Smooth muscle cell (in vitro differentiated cells): ENCODE measurements around the gene KAZN. TPM values are rescaled to one million over a fixed set of nuclear protein-coding genes. Genes with fewer than 3 reads are reported as not detected.

Source experiments
- DNase-seq: peaks from one replicate; lab custom pipeline; 2025; ENCODE audit not compliant: unreplicated experiment; lab: John Stamatoyannopoulos, UW
- H2AFZ ChIP-seq: fragments of 200-600 bp; sonication (generic); 2 replicates; pipeline ENCODE4 v1.6.0; 2016; ENCODE audit warnings: antibody characterized with exemption, low read depth, mild to moderate bottlenecking
- H3F3A ChIP-seq: fragments of 200-600 bp; sonication (generic); 2 replicates; pipeline ENCODE4 v1.6.0; 2017; ENCODE audit warnings: antibody characterized with exemption, low read depth
- H3K27ac ChIP-seq: fragments of 200-600 bp; sonication (generic); 2 replicates; pipeline ENCODE4 v1.5.1; 2016; ENCODE audit warnings: low read depth, mild to moderate bottlenecking
- H3K27me3 ChIP-seq: fragments of 200-600 bp; sonication (generic); 2 replicates; pipeline ENCODE4 v1.6.1; 2016; ENCODE audit warnings: low read depth, mild to moderate bottlenecking
- H3K36me3 ChIP-seq: fragments of 200-600 bp; sonication (generic); 2 replicates; pipeline ENCODE4 v1.5.1; 2016; ENCODE audit warnings: low read depth
- H3K4me1 ChIP-seq: fragments of 200-600 bp; sonication (generic); 2 replicates; pipeline ENCODE4 v1.5.1; 2016; ENCODE audit warnings: low read depth
- H3K4me2 ChIP-seq: fragments of 200-600 bp; sonication (generic); 2 replicates; pipeline ENCODE4 v1.6.0; 2016; ENCODE audit warnings: mild to moderate bottlenecking
- H3K4me3 ChIP-seq: fragments of 200-600 bp; sonication (generic); 2 replicates; pipeline ENCODE4 v1.5.1; 2016; ENCODE audit warnings: mild to moderate bottlenecking
- H3K79me2 ChIP-seq: fragments of 200-600 bp; sonication (generic); 2 replicates; pipeline ENCODE4 v1.6.0; 2016; ENCODE audit warnings: low read depth, mild to moderate bottlenecking
- H3K9ac ChIP-seq: fragments of 200-600 bp; sonication (generic); 2 replicates; pipeline ENCODE4 v1.6.0; 2016; ENCODE audit warnings: low read depth
- H3K9me3 ChIP-seq: fragments of 200-600 bp; sonication (generic); replicated peaks from 2 replicates; pipeline ENCODE4 v1.5.1; 2016; ENCODE audit warnings: low read depth
- H4K20me1 ChIP-seq: fragments of 200-600 bp; sonication (generic); 2 replicates; pipeline ENCODE4 v1.6.0; 2016; ENCODE audit warnings: low read depth
- CTCF ChIP-seq: fragments of 200-600 bp; sonication (generic); IDR thresholded peaks from 2 replicates; pipeline ENCODE4 v1.5.1; 2017; ENCODE audit warnings: borderline replicate concordance, mild to moderate bottlenecking, antibody characterized with exemption; ENCODE audit not compliant: insufficient read depth, poor library complexity, severe bottlenecking
- WGBS: methylation state at CpG from one replicate; pipeline ENCODE4 v1.1.7; 2016; ENCODE audit warnings: low lambda C conversion rate; 5-methylcytosine and 5-hydroxymethylcytosine counted together
- polyA plus RNA-seq: library from polyadenylated mRNA; unstranded; fragments of >200 nt; fragmentation: Nextera tagmentation; extraction: Ambion mirVana; gene quantifications from 2 replicates; pipeline ENCODE4 v1.2.1, GENCODE V29; 2016
- total RNA-seq: library from RNA; depleted of rRNA; stranded (reverse); fragments of >200 nt; gene quantifications from 2 replicates; pipeline ENCODE4 v1.2.3, GENCODE V29; 2014

Gene KAZN
- total and polyA plus RNA-seq, 2 experiments from 2014 or later, result 6.3 to 8.2 TPM

GRCh38 chr1:14817223-14818170 is 219.0 kb downstream of the KAZN start:
- no peak for DNase-seq

GRCh38 chr1:14820295-14821085 is 222.0 kb downstream of the KAZN start:
- no peaks in the 10 kb centered on the region for H3K79me2 ChIP-seq
- 91% methylated on average over 18 of the region's 18 CpGs for WGBS
- no peak overlapping the region for H3K9ac ChIP-seq
- H3K4me2 ChIP-seq, result no peak overlapping the region
- no peak for TF ChIP-seq CTCF
- no peaks in the 10 kb centered on the region for H3K9me3 ChIP-seq
- H3K27me3 ChIP-seq, result no peaks in the 10 kb centered on the region
- H3K36me3 ChIP-seq, result no peaks in the 10 kb centered on the region
- no peaks in the 10 kb centered on the region for H3K4me1 ChIP-seq
- H3K27ac ChIP-seq, result no peak overlapping the region
- H2AFZ ChIP-seq, result no peak overlapping the region
- H3F3A ChIP-seq, result no peaks in the 10 kb centered on the region
- no peak for DNase-seq
- H4K20me1 ChIP-seq, result no peaks in the 10 kb centered on the region
- no peak overlapping the region for H3K4me3 ChIP-seq

More at GRCh38 chr1:14817223-14818170, 219.0 kb downstream of the KAZN start:
- no peak overlapping the region for H3K9ac ChIP-seq
- H3K27me3 ChIP-seq, result no peaks in the 10 kb centered on the region
- H3K36me3 ChIP-seq, result no peaks in the 10 kb centered on the region
- 92% methylated on average over 8 of the region's 8 CpGs for WGBS
- H3K4me1 ChIP-seq, result no peaks in the 10 kb centered on the region
- H3F3A ChIP-seq, result no peaks in the 10 kb centered on the region
- no peaks in the 10 kb centered on the region for H3K9me3 ChIP-seq
- no peak overlapping the region for H3K4me2 ChIP-seq
- no peak for TF ChIP-seq CTCF
- H3K79me2 ChIP-seq, result no peaks in the 10 kb centered on the region
- no peaks in the 10 kb centered on the region for H4K20me1 ChIP-seq
- H3K27ac ChIP-seq, result no peak overlapping the region
- no peak overlapping the region for H2AFZ ChIP-seq
- H3K4me3 ChIP-seq, result no peak overlapping the region

- peak overlapping the region; percentile 62 for H3K27ac ChIP-seq
- no peak overlapping the region for H3K4me2 ChIP-seq
- 59% methylated on average over 14 of the region's 14 CpGs for WGBS
- no peaks in the 10 kb centered on the region for H3K27me3 ChIP-seq
- no peak overlapping the region for H3K9ac ChIP-seq
- H3K79me2 ChIP-seq, result no peaks in the 10 kb centered on the region
- H3K4me1 ChIP-seq, result no peaks in the 10 kb centered on the region
- no peaks in the 10 kb centered on the region for H3K9me3 ChIP-seq
- no peaks in the 10 kb centered on the region for H4K20me1 ChIP-seq
- H2AFZ ChIP-seq, result no peak overlapping the region
- H3K36me3 ChIP-seq, result no peaks in the 10 kb centered on the region
- H3F3A ChIP-seq, result no peaks in the 10 kb centered on the region
- no peak for TF ChIP-seq CTCF
- no peak overlapping the region for H3K4me3 ChIP-seq
- DNase-seq, result no peak
Measured at GRCh38 chr1:14822493-14822892, 224.0 kb downstream of the KAZN start.
